NCI-H446 treated with DMSO at 0.1 percent for 48 hours (cell line): ENCODE results near the gene ARHGEF37.

ENCODE experiments used
- DNase-seq: peaks from one replicate; lab custom pipeline; 2025; lab: John Stamatoyannopoulos, UW

ARHGEF37 gene

GRCh38 chr5:149600932-149601331, 19.6 kb downstream of the ARHGEF37 start:
- DNase-seq = no peak

DNA sequence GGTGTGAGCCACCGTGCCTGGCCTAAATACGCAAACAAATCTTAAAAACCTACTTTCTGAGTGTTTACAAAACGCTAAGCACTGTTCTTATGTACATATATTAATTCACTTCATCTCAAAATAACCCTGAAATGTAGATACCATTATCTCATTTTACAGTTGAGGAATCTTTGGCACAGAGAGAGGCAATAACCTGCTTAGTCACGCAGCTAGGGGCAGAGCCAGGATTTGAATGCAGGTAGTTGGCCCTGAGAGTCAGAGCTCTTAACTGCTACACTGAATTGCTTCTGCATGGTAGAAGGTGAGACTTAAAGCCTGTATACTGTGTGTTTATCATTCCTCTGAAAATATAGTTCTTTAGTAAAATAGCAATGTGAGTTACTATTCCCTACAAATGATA, 21.9 kb downstream of the ARHGEF37 start:
- no peak for DNase-seq

- DNase-seq = no peak
Measured at GRCh38 chr5:149603920-149604319, 22.6 kb downstream of the ARHGEF37 start.

GRCh38 chr5:149604321-149604720, 23.0 kb downstream of the ARHGEF37 start:
- no peak for DNase-seq

DNA sequence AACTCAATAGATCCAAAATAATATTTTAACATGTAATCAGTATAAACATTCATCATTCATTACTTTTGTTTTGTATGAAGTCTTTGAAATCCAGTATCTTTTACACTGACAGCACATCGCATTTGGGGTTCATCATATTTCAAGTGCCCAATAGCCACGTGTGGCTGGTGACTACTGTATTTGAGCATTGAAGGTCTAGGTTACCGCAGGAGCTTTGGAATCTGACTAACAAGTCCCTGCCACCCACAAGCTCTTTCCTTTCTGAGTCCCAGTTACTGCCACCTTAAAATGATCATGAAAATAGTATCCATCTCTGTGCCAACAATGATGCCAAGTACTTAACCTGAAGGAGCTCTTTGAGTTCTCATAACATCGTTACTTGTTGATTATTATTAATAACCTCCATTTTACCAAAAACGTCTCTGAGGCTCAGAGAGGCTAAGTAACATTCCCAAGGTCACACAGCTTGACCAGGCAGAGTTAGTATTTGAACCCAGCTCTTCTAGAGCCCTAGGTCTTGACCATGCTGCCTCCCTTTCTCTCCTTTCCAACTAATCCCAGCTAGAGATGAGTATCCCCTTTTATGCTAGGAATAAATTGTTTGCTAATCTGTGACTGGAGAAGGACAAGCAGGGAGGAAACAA, 24.2 kb downstream of the ARHGEF37 start:
- DNase-seq = no peak

- DNase-seq = no peak
Measured at GRCh38 chr5:149605998-149606724, 24.9 kb downstream of the ARHGEF37 start.

GRCh38 chr5:149608936-149609545, 27.7 kb downstream of the ARHGEF37 start:
- no peak for DNase-seq

DNA sequence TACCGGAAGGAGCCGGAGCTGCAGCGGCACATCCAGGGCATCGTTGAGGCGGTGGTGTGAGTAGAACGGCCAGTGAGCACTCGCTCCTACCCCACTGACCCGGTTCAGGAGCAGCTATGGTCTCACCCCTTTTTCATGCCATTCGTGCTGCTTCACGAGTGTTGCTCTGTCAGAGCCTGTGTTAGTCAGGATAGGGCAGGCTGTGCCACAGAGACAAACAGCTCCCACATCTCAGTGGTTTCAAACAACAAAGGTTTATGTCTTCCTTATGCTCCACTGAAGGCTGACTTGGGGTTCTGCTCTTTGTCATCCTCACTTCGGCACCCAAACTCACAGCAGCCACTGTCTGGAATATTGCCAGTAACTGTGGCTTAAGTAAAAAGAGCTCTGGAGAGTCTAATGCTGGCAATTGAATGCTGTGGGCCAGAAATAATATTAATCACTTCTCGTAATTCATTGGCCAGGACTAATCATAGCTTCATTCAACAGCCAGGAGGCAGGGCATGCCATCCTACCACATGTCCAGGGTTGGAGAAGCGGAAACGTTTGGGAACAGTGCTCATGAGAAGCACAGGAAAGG, 28.4 kb downstream of the ARHGEF37 start:
- DNase-seq = no peak

- no peak for DNase-seq
Measured at GRCh38 chr5:149610589-149611255, 29.4 kb downstream of the ARHGEF37 start.

DNA sequence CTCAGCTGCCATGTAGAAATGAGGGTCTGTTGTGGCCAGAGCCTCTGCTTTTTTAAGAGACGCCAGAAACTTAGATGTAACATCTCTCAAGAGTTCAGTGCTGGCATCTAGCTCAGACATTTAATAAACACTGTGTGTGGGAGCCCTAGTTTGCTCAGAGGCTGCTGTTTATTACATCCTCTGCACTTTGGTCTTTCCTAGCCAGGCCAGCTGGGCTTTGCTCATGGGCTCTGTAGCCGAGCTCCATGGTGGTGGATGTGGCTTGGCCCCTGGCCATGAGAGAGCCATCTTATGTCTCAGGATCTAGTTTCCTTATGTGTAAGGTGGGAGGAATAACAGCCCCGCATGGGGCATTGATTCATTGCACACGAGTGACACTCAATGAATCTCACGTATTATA, 30.0 kb downstream of the ARHGEF37 start:
- no peak for DNase-seq

GRCh38 chr5:149614034-149614907, 33.0 kb downstream of the ARHGEF37 start:
- DNase-seq = no peak

- no peak for DNase-seq
Measured at GRCh38 chr5:149615976-149616375, 34.7 kb downstream of the ARHGEF37 start.

DNA sequence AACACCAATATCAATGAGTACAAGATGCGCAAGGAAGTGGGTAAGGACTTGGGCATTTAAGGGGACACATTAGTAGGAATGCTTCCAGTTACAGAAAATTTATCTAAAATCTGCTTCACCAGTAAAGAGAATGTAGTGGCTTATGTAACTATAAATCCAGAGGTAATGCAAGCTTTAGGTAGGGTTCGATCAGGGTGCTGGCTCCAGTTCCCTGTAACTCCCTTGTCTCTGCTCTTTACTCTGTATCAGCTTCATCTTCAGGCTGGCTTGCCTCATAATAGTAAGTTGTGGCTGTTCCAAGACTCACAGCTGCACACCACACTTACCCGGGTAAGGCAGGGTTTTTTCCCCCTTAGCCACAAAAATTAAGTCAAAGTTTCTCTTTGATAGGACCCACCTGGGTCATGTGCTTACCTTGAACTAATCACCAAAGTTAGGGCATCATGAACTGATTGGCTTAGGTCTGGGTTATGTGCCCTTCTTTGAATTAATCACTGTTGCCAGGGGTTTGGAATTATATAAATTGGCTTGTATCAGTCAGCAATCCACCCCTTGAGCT, 35.5 kb downstream of the ARHGEF37 start:
- DNase-seq = no peak

DNA sequence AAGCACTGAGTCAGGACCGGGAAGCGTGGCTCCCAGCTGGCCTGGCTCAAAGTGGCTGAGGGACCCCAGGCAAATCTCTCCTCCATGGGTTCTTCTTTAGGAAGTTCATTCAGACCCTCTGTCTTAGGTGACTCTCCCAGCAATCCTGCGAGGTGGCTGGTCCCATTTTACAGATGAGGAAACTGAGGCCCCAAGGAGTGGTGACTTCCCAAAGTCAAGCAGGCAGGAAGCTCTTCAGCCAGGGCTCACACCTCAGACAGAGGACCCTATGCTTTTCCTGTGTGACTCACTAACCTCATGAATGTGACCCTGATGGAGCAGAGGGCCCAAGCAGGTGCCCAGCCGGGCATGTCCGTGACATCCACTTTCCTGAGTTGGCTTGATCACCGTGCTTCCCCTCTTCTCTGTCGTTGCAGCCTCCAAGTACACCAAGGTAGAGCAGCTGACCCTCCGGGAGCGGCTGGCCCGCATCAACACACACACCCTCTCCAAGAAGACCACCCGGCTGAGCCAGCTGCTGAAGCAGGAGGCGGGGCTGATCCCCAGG, 36.5 kb downstream of the ARHGEF37 start:
- DNase-seq = no peak

GRCh38 chr5:149618581-149619248, 37.4 kb downstream of the ARHGEF37 start:
- no peak for DNase-seq

DNA sequence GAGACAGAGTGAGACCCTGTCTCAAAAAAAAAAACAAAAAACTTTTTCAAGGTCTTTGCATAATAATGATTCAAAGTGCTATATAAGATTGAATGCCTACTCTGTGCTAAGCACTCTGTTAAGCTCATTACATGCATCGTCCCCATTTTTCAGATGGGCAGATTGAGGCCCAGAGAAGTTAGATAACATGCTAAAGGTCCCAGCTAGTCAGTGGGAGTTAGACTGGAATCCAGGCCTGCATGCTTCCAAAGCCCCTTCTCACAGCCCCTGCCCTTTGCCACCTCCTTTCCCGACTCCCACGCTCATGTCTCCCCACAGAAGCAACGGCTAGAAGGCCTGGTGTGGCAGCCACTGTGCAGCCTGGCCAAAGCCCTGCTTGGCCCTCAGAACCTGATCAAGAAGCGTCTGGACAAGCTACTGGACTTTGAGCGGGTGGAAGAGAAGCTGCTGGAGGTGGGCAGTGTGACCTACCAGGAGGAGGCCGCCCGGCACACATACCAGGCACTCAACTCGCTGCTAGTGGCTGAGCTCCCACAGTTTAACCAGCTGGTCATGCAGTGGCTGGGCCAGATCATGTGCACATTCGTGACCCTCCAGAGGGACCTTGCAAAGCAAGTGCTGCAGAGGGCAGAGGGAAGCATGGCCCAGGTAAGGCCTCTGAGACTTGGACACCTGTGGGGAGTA, 40.3 kb downstream of the ARHGEF37 start:
- DNase-seq = no peak

- DNase-seq = no peak
Measured at GRCh38 chr5:149622466-149622865, 41.2 kb downstream of the ARHGEF37 start.

DNA sequence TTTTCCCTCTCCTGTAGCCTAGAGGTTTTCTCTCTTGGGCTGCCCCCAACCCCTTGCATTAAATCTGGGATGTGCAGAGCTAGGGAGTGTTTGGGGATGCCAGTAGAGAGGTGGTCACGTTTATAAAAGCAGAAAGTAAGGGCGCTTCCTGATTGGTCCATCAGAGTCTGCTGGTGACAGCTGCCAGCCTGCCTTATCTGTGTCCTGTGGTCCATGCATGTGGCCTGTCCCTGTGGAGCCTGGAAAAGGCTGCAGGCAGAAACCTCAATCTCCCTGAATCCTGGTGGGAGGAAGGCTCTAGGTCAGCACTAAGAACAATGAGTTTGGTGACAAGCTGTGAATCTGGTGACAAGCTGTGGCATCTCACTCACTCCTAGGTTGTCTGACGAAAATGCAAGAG, 42.2 kb downstream of the ARHGEF37 start:
- DNase-seq = no peak

DNA sequence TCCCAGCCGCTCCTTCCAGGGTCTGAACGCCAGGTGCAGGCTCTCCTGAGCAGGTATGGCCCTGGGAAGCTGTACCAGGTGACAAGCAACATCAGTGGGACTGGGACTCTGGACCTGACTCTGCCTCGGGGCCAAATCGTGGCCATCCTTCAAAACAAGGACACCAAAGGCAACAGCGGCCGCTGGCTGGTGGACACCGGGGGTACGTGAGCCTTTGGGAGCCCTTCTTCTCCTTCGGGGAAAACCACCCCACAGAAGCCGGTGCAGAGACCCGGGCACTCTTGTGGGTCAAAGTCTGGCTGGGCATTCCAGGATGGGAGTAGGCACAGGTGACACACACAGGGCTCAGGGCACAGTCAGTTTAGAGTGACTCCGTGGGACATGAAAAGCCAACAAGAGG, 45.8 kb downstream of the ARHGEF37 start:
- DNase-seq = no peak

DNA sequence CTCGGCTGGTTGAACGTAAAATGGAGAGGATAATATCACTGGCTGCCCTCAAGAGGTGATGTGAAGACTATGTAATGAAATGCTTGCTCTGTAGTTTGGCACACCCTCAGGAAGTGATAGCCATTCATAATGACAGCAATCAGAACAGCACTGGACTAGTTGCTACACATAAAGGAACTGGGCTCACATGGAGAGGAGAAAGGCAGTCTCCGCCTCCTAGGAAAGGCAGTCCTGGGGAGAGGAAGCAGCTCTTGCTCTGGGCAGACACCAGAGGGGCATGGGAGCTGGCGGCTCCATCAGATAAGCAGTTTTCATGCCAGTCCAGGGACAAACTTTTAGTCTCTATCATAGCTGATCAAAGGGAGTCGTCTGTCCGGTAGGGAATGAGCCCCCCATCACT, 46.9 kb downstream of the ARHGEF37 start:
- no peak for DNase-seq
